Epithelial cell of esophagus (primary cell): Measurements from ENCODE around the gene RAB31.

Experiments
- DNase-seq: peaks from one replicate; pipeline ENCODE4 v3.0.0; 2010; ENCODE audit warnings: low read depth
- H3K4me3 ChIP-seq: 2 replicates; pipeline ENCODE4 v1.5.1; 2011; ENCODE audit warnings: mild to moderate bottlenecking, low read length, control low read depth
- TF ChIP-seq, protein P1 (sequence below): IDR thresholded peaks from 2 replicates; pipeline ENCODE4 v1.5.1; 2011; ENCODE audit warnings: low read depth, mild to moderate bottlenecking, low read length, control low read depth, inconsistent platforms; ENCODE audit not compliant: insufficient read depth; ENCODE audit errors: missing control alignments

RAB31 gene

DNA sequence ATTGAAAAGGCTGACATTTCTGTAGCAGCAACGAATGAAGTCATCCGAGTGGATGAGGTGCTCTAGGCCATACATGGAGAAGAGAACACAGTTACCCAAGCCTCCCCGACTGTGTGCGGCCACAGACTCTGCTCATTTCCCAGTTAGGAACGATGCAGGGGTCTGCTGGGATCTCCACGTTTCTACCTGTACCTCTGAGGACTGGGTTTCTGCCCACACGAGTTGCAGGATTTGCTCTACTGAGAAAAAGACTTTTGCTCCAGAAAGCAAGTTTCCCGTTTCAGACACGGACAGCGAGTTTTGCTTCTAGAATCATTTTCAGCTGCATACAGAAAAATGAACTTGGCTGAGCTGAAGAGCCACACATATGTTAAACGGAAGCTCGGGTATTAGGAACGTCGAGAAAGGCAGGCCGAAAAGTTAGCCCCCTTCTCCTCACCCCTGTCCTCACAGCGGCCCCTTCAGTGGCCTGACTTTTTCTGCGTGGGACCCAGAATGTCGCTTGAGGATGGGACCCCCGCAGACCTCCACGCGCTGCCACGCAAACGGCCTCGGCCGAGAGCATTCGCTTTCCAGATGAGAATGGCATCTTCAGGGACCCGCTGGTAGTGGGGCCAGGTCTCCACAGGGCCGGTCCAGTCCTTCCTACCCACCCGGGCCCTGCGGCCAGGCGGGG is 582 bp upstream of the RAB31 start:
- H3K4me3 ChIP-seq = peak overlapping the region; percentile 35
- TF ChIP-seq, protein P1, sequence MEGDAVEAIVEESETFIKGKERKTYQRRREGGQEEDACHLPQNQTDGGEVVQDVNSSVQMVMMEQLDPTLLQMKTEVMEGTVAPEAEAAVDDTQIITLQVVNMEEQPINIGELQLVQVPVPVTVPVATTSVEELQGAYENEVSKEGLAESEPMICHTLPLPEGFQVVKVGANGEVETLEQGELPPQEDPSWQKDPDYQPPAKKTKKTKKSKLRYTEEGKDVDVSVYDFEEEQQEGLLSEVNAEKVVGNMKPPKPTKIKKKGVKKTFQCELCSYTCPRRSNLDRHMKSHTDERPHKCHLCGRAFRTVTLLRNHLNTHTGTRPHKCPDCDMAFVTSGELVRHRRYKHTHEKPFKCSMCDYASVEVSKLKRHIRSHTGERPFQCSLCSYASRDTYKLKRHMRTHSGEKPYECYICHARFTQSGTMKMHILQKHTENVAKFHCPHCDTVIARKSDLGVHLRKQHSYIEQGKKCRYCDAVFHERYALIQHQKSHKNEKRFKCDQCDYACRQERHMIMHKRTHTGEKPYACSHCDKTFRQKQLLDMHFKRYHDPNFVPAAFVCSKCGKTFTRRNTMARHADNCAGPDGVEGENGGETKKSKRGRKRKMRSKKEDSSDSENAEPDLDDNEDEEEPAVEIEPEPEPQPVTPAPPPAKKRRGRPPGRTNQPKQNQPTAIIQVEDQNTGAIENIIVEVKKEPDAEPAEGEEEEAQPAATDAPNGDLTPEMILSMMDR = no peak
- DNase-seq = no peak

DNA sequence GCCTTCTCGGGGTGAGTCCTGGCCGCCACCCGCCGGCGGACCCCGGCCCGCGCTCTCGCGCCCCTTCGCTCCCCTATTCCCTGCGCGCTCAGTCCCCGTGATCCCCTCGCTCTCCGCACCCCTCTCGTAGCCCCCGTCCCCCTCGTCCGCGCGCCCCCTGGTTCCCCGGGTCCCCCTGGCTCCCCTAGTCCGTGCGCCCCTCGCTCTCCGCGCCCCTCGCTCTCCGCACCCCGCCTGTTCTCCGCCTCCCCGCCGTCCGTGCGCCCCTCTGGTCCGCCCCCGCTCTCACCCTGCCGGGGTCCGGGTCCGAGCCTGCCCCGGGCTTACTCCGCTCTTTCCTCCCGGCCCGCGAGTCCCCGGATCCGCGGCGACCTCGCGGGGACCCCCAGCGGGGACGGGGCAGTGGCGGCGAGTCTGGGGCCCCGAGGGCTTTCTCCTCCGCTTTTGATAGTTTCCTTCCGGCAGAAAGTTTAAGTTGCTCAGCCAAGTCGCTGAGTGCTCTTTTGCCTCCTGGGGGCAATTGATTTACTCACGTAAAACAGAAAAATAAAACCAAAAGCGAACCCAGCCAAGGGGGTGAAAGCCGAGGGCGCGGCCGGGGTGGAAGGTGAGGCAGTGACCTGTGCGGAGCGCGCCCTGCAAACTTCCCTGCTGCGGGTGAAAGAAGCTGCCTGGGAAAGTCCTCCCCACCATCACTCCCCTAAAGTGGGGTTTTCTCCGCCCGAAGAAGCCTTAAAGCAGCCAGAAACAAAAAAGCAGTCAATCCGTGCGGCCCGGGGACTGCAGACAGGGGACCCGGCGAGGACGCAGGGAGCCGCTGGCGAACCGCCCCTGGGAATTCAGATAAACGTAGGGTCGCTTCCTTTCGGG is 568 bp downstream of the RAB31 start:
- DNase-seq = no peak
- TF ChIP-seq, protein P1 = no peak
- H3K4me3 ChIP-seq = peak overlapping the region; percentile 70

DNA sequence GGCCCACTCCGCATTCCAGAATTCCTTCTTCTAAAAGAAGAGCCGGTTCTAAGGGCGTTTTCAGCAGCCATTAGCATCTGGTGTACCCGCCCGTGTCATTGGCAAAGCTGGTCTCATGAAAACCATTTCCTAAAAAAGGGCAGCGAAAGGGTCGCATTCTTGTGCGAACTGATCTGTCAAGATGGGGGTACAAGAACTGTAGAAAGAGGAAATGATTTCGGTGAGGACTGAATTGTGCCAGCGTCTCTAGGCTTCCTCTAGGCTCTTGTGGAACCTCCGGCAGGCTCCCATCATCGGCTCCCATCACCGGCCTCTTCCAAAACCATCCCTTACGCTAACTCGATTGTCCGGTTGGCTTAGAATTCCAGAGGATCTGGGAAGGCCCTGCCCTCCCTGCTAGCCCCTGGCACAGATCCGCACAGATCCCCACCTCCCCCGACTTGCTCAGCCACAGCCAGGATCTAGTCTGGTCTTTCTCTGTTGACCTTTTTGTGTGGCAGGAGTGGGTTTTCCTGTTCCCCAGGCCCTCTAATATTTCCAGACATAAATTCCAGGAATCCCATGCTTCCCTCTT is 1.3 kb downstream of the RAB31 start:
- DNase-seq = no peak
- TF ChIP-seq, protein P1 = no peak
- H3K4me3 ChIP-seq = peak overlapping the region; percentile 70

DNA sequence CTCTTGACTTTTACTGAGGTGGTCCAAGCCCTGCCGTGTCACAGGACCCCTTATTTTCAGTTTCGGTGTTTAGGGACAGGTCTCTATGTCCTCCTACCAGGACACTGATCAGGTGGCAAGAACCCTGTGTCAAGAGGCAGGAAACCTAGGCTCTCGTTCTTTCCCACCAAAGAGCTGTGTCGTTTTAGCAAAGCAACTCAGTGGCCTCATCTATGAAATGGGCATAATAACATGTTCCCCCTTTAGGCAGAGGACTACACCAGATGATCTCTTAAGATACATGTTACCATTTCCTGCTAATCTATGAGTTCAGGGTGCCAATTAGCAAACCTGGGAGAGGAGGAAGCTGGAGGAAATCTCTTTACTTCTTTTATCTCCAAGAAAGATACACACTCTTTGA is 1.9 kb downstream of the RAB31 start:
- TF ChIP-seq, protein P1 = no peak
- no peak overlapping the region for H3K4me3 ChIP-seq

DNA sequence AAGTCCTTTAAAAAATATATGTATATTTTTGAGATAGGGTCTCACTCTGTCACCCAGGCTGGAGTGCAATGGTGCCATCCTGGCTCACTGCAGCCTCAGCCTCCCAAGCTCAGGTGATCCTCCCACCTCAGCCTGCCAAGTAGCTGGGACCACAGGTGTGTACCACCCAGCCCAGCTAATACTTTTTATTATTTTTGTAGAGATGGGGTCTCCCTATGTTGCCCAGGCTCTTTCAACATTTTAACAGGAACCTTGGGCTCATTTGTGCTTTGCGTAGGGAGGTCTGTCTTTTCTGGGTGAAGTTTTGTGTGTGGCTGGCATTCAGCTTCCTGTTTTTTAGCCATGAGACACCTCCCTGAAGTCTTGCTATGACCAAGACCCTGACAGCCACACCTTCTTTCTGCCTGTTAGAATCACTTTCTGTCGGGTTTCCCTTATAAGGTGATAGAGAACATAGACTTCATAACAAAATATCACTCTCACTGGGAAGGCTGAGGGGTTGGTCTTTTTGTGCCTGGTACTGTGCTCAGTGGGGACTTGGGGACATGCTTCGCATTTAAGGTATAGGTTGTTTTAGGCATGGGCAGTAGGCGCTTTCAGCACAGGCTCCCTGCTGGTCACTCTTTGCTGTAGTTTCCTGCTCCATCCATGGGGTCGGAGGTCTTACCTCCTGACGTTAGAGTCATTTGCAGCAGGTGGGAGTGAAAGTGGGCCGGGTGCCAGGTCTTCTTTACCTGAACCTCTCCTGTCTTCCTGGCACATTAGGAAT is 3.4 kb downstream of the RAB31 start:
- no peak for DNase-seq
- no peak overlapping the region for H3K4me3 ChIP-seq
- TF ChIP-seq, protein P1 = no peak

More for the DNA sequence above, 1.9 kb downstream of the RAB31 start:
- DNase-seq = no peak

DNA sequence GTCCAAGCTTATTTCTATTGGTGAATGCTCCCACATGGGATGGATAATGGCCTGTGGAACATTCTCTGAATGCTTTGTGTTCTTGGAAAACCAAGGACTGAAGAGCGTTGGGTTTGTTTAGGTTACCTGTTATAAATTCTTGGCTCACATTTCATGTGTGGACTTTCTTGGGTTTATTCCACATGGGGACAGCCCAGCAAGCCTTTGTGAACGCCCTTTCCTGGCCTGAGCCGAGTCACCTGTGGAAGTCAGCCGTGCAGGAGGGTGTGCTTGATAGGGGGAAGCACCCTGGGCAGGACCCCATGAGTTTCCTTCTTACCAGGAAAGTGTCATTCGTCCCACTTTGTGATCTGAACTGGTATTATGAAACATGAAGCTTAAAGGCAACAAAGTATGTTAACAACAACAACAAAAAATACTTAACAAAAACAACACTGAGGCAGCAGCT is 4.1 kb downstream of the RAB31 start:
- H3K4me3 ChIP-seq = no peak overlapping the region
- TF ChIP-seq, protein P1 = no peak
- no peak for DNase-seq
